SK-N-MC (cell line): ENCODE data around the gene SFR1.

Experiments
- DNase-seq: peaks from one replicate; pipeline ENCODE4 v3.0.0-alpha.2; 2011; ENCODE audit warnings: low read depth, low spot score
- H3K27ac ChIP-seq: fragments of 200-600 bp; sonication (generic); 2 replicates; pipeline ENCODE4 v1.5.1; 2016; ENCODE audit warnings: mixed run types
- H3K36me3 ChIP-seq: fragments of 200-600 bp; sonication (generic); 2 replicates; pipeline ENCODE4 v1.6.1; 2017; ENCODE audit warnings: antibody characterized with exemption, low read length, mixed read lengths; ENCODE audit not compliant: insufficient read depth
- H3K4me3 ChIP-seq: fragments of 200-600 bp; sonication (generic); 2 replicates; pipeline ENCODE4 v1.5.1; 2016
- H3K9ac ChIP-seq: fragments of 200-600 bp; sonication (generic); 2 replicates; pipeline ENCODE4 v1.8.0; 2017; ENCODE audit warnings: mixed run types, mixed read lengths; ENCODE audit not compliant: insufficient read length
- H3K9me3 ChIP-seq: fragments of 200-600 bp; sonication (generic); 2 replicates; pipeline ENCODE4 v1.6.1; 2017; ENCODE audit warnings: low read depth, mild to moderate bottlenecking, antibody characterized with exemption, low read length, moderate library complexity, mixed read lengths
- EZH2 ChIP-seq: fragments of 200-600 bp; sonication (generic); IDR thresholded peaks from one replicate; pipeline ENCODE4 v1.6.1; 2017; ENCODE audit warnings: antibody characterized with exemption
- FOXP2 ChIP-seq: optimal IDR thresholded peaks from 2 replicates; pipeline ENCODE3; 2011; ENCODE audit warnings: mild to moderate bottlenecking, moderate library complexity; ENCODE audit not compliant: insufficient read depth; ENCODE audit errors: extremely low read length, control extremely low read depth
- POLR2AphosphoS5 ChIP-seq: IDR thresholded peaks from 2 replicates; pipeline ENCODE4 v1.6.1; 2012; ENCODE audit warnings: mild to moderate bottlenecking, low read depth, low read length, borderline replicate concordance

The SFR1 gene

DNA sequence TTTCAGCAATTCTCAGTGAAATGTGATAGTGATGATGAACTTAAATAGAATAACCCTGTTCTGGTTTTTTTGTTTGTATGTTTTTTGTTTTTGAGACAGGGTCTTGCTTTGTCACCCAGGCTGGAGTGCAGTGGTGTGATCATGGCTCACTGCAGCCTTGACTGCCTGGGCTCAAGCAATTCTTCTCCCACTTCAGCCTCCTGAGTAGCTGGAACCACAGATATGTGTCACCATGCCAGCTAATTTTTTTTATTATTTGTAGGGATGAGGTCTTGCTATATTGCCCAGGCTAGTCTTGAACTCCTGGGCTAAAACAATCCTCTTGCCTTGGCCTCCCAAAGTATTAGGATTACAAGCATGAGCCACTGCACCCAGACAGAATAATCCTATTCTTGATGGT, 22.0 kb upstream of the SFR1 start:
- DNase-seq, result no peak
- TF ChIP-seq POLR2AphosphoS5, result no peak
- TF ChIP-seq EZH2, result no peak
- TF ChIP-seq FOXP2, result no peak
- H3K27ac ChIP-seq, result no peak overlapping the region

DNA sequence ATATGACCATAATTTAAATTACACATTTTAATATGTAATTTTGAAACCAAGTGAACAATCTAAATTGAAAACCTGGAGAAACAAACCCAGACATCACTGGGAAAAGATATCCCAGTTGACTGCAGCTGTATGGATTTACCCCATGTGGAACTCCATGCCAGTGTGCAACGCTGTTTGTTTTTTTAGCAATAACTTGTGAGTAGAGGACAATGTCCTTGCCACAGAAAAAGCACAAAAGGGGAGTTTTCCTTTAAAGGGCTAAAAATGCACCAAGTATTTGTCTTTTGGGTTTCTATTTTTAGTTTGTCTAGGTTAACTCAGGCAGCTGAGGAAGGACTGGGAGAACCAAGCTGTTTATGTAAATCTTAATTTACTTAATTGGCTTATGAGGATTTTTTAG, 21.2 kb upstream of the SFR1 start:
- Histone ChIP-seq H3K9ac (no peak overlapping the region), H3K27ac (no peak overlapping the region), H3K36me3 (no peaks in the 10 kb centered on the region), H3K4me3 (no peak overlapping the region), H3K9me3 (no peaks in the 10 kb centered on the region)
- no peak for DNase-seq
- TF ChIP-seq FOXP2 (no peak), EZH2 (no peak), POLR2AphosphoS5 (no peak)

More for the DNA sequence above, 22.0 kb upstream of the SFR1 start:
- Histone ChIP-seq H3K4me3 (no peak overlapping the region), H3K36me3 (no peaks in the 10 kb centered on the region), H3K9me3 (no peaks in the 10 kb centered on the region), H3K9ac (no peak overlapping the region)

DNA sequence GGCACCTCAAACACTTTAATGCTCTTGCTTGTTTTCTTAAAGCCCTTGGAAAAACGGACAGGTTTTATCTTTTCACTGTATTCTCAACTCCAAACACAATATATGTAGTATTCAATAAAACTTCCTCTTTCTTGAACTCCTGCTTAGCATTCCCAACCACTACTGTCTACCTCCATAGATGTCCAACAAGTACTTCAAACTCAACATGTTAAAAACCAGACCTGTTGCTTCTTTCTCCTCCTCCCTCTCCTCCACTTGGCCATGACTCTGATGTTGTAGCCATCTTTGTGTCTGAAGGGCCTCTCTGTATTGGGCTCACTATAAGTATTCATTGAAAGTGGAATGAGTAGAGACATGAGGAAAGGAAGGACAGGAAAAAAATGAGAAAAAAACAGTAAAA, 20.1 kb upstream of the SFR1 start:
- Histone ChIP-seq H3K9me3 (no peaks in the 10 kb centered on the region), H3K27ac (no peak overlapping the region), H3K36me3 (no peaks in the 10 kb centered on the region), H3K9ac (no peak overlapping the region), H3K4me3 (no peak overlapping the region)
- TF ChIP-seq EZH2 (no peak), POLR2AphosphoS5 (no peak), FOXP2 (no peak)
- DNase-seq, result no peak

DNA sequence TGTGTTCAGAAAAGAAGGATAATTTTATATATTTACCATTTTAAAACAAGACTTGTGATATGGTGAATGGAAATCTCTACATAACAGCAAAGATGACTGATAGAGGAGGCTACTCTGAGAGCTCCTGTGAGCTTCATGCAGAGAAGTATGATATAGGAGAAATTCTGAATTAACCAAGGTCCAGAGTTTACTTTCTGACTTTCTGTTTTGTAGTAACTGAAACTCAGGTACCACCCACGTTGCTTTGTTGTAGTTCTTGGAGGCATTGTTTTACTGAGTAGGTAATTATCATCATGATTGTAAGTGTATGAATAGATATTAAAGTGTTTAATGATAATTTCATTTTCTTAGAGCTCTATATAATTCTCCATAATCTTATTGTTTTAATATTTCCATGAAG, 18.0 kb upstream of the SFR1 start:
- H3K36me3 ChIP-seq, result no peaks in the 10 kb centered on the region
- TF ChIP-seq FOXP2, result no peak
- TF ChIP-seq POLR2AphosphoS5, result no peak
- no peak for TF ChIP-seq EZH2
- H3K27ac ChIP-seq, result no peak overlapping the region
- no peak overlapping the region for H3K4me3 ChIP-seq
- no peaks in the 10 kb centered on the region for H3K9me3 ChIP-seq
- no peak for DNase-seq
- no peak overlapping the region for H3K9ac ChIP-seq

DNA sequence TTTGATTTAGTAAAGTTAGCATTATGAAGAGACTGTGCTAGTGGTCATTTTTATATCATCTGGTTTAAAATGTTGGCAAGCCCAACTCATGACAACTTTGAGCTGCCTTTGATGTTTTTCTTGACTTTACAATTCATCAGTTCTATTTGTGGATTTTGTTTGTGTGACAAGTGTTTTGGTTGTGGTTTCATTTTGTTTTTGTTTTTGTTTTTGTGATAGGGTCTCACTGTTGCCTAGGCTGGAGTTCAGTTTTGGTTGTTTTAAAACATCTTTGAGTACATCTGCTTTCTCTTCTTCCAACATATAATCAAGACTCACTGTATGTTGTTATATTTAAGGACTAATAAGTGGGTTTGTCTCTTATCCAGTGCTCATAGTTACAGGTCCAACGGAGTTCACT, 17.6 kb upstream of the SFR1 start:
- TF ChIP-seq FOXP2 (no peak), POLR2AphosphoS5 (no peak), EZH2 (no peak)
- Histone ChIP-seq H3K9me3 (no peaks in the 10 kb centered on the region), H3K9ac (no peak overlapping the region), H3K4me3 (no peak overlapping the region), H3K36me3 (no peaks in the 10 kb centered on the region), H3K27ac (no peak overlapping the region)
- DNase-seq, result no peak

DNA sequence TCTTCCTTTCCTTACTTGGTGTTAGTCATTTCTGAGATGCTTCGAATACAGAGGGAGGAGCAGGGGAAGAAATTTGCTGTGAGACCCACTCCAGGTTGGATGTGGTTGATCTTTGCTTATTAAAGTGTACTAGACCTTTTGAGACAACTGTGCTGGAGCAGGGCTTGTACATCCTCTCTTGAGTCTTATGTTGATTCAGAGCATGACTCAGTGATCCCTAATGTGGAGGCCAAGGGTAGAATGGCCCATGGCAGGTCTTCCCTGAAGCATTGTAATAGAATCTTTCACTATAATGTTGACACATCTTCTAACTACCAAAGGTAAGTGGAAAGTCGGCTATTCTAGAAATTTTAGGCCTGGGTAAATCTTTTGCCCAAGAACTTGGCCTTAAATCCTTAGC, 17.0 kb upstream of the SFR1 start:
- Histone ChIP-seq H3K9me3 (no peaks in the 10 kb centered on the region), H3K9ac (no peak overlapping the region), H3K4me3 (no peak overlapping the region), H3K36me3 (no peaks in the 10 kb centered on the region), H3K27ac (no peak overlapping the region)
- TF ChIP-seq POLR2AphosphoS5 (no peak), FOXP2 (no peak), EZH2 (no peak)
- no peak for DNase-seq

DNA sequence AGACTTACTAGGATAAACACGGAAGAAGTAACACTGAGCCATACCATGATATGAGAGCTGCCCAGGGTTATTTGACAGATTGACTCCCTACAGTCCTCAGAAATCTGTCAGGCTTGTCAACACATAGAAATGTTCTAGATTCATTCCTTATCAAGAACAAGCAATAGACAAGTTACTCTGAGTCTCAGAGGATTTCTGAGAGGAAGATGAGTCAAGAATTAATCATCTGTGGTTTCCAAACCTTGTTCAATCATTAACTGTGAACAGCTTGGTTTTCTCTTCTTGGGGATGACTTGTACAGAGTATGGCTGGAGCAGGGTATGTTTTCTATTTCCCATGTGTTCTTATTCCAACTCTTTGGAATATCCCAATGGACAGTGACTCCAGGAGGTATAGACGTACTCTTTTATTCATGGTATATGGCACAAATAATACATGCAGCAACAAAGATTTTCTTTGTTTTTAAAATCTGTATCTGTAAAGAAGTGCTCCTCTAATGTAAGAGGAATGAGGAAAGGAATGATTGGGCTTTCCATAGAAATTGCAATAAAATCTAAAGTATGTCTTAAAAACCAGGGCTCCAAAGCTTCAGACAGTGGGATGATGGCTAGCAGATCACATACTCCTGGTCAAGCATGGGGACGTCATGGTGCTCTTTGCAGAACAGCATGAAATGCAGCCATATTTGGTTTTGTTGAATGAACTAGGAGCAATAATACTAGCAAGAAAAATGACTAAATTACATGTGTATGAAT, 11.9 kb upstream of the SFR1 start:
- DNase-seq, result no peak
- H3K27ac ChIP-seq, result no peak overlapping the region
- no peak overlapping the region for H3K4me3 ChIP-seq

DNA sequence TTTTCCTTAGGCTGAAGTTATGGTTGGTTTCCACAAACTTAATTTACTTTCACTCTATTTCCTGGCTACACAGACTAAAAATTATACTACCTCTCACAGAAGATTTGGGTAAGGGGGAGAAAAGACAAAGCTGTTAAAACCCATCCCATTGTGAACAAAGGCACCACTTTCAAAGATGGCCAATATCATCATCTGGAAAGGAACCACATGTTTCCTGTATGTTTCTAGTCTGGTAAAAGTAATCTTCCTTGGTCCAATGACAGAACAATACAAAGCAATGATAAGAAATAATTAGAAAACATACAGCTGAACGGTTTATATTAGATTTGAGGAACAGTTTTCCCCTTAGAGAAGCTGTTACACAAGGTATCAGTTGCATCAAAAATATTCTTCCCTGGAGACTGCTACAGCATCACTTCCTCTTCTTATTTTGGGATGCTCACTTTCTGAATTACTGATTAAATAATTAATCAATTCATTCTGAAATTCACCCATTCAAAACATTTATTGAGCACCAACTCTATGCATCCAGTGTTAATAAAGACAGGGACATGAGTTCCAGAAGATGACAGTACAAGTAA, 8.5 kb upstream of the SFR1 start:
- Histone ChIP-seq H3K4me3 (no peak overlapping the region), H3K27ac (no peak overlapping the region), H3K36me3 (no peaks in the 10 kb centered on the region), H3K9me3 (no peaks in the 10 kb centered on the region), H3K9ac (no peak overlapping the region)
- TF ChIP-seq EZH2 (no peak), FOXP2 (no peak)
- DNase-seq, result no peak

More for the DNA sequence above, 11.9 kb upstream of the SFR1 start:
- Histone ChIP-seq H3K9ac (no peak overlapping the region), H3K36me3 (no peaks in the 10 kb centered on the region), H3K9me3 (no peaks in the 10 kb centered on the region)
- TF ChIP-seq POLR2AphosphoS5, result no peak

DNA sequence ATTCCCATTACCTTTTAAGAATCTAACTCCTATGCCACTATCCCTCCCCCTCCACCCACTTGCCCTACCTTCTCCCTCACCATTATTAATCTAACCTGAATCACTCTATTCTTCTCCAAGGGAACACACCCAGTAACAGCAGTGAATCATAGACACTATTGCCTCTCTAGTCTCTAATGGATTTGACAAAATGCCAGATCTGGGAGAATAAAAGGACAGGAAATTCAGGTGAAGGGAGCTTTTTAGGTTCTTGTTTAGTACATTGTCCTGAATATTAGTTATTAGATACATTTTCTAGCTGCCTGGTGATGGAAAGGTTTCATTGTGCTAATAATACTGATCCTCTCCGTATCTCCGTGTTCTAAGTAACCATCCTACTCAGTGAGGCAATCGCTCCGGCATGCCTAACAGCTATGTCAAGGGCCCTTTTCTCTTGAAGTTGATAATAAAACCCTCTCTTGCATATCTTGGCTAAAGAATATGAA, 4.1 kb upstream of the SFR1 start:
- DNase-seq, result no peak
- no peak overlapping the region for H3K4me3 ChIP-seq
- H3K27ac ChIP-seq, result no peak overlapping the region
- TF ChIP-seq FOXP2 (no peak), EZH2 (no peak), POLR2AphosphoS5 (no peak)
- no peaks in the 10 kb centered on the region for H3K36me3 ChIP-seq
- no peak overlapping the region for H3K9ac ChIP-seq
- no peaks in the 10 kb centered on the region for H3K9me3 ChIP-seq
